Small intestine (tissue), 7 donors: ENCODE data around the gene KCNK2. TPM values are rescaled to one million over a fixed set of nuclear protein-coding genes. Genes with fewer than 3 reads are reported as not detected.

Source experiments
- DNase-seq, 2 donors: peaks; one replicate each; pipeline versions ENCODE4 v3.0.0 to v3.0.0-alpha.2; 2013
- FAIRE-seq: peaks from 2 replicates; lab custom pipeline; 2012; peaks lifted over from hg19 to GRCh38; lab: Jason Lieb, UNC
- H3K27ac ChIP-seq, 3 donors: one replicate each; pipeline ENCODE4 v1.5.1; 2013; ENCODE audit warnings: low read length in 2 of 3, mild to moderate bottlenecking in 2 of 3, control low read depth in 1 of 3, inconsistent platforms in 1 of 3, low read depth in 1 of 3, moderate library complexity in 1 of 3
- H3K27me3 ChIP-seq, 3 donors: one replicate each; pipeline ENCODE4 v1.6.1; 2013; ENCODE audit warnings: low read length in 3 of 3, inconsistent platforms in 1 of 3; ENCODE audit not compliant: control insufficient read depth in 3 of 3, insufficient read depth in 3 of 3
- H3K36me3 ChIP-seq, 3 donors: one replicate each; pipeline ENCODE4 v1.6.1; 2013; ENCODE audit warnings: low read length in 3 of 3, inconsistent platforms in 1 of 3, low read depth in 1 of 3, mild to moderate bottlenecking in 1 of 3, moderate library complexity in 1 of 3; ENCODE audit not compliant: control insufficient read depth in 3 of 3, insufficient read depth in 2 of 3
- H3K4me1 ChIP-seq, 3 donors: one replicate each; pipeline ENCODE4 v1.6.1; 2013; ENCODE audit warnings: low read length in 2 of 3, inconsistent platforms in 1 of 3, low read depth in 1 of 3, mild to moderate bottlenecking in 1 of 3, moderate library complexity in 1 of 3; ENCODE audit not compliant: control insufficient read depth in 3 of 3, insufficient read depth in 2 of 3
- H3K4me3 ChIP-seq, 3 donors: one replicate each; pipeline ENCODE4 v1.5.1; 2013; ENCODE audit warnings: low read length in 3 of 3, control low read depth in 1 of 3, inconsistent platforms in 1 of 3, low read depth in 1 of 3, mild to moderate bottlenecking in 1 of 3, moderate library complexity in 1 of 3
- H3K9me3 ChIP-seq, 2 donors: one replicate each; pipeline ENCODE4 v1.6.1; 2013; ENCODE audit warnings: low read depth in 1 of 2, low read length in 1 of 2; ENCODE audit not compliant: control insufficient read depth in 2 of 2, insufficient read depth in 1 of 2
- WGBS, 3 donors: extraction: QIAGEN DNeasy Blood & Tissue Kit; methylation state at CpG; one replicate each; pipeline ENCODE4 v1.1.7; 2013; 5-methylcytosine and 5-hydroxymethylcytosine counted together
- polyA plus RNA-seq, 4 donors: library from polyadenylated mRNA; stranded (reverse) in 3 of 4; unstranded in 1 of 4; fragments of 200-250 nt in 3 of 4; fragments of 120-200 nt in 1 of 4; gene quantifications; one replicate each; pipeline versions ENCODE4 v1.2.1 to v1.2.3, GENCODE V29; 2013
- donor health status: healthy with polysubstance abuse.
- donor health status: control.
- donor health status: control.
- donor health status: Bipolar disorder and iron deficiency.
- donor health status: healthy.

The KCNK2 gene
- polyA plus RNA-seq, 4 donors = 1.4 to 2.2 (median 1.9) TPM; not detected in 1

- Histone ChIP-seq H3K4me1 (no peaks in the 10 kb centered on the region), H3K4me3 (no peak overlapping the region), H3K9me3 (no peaks in the 10 kb centered on the region), H3K36me3 (no peaks in the 10 kb centered on the region), H3K27me3 (no peaks in the 10 kb centered on the region), H3K27ac (no peak overlapping the region)
- 84 to 88% (median 85%) methylated on average over 3 of the region's 3 CpGs for WGBS, 3 donors
- DNase-seq = no peak
- FAIRE-seq = no peak
Observed at GRCh38 chr1:215256936-215257679, 174.6 kb downstream of the KCNK2 start.

GRCh38 chr1:215260711-215261110 lies 178.2 kb downstream of the KCNK2 start:
- DNase-seq (no peak), FAIRE-seq (no peak)
- H3K9me3 ChIP-seq = no peaks in the 10 kb centered on the region
- no peaks in the 10 kb centered on the region for H3K27me3 ChIP-seq
- no peaks in the 10 kb centered on the region for H3K36me3 ChIP-seq
- H3K4me1 ChIP-seq = no peaks in the 10 kb centered on the region
- H3K27ac ChIP-seq = no peak overlapping the region
- 67 to 84% (median 74%) methylated on average over 5 of the region's 5 CpGs for WGBS, 3 donors
- no peak overlapping the region for H3K4me3 ChIP-seq

GRCh38 chr1:215262106-215262505 lies 179.6 kb downstream of the KCNK2 start:
- WGBS, 3 donors = 79 to 84% (median 83%) methylated on average over 1 of the region's 1 CpG
- Histone ChIP-seq H3K27me3 (no peaks in the 10 kb centered on the region), H3K27ac (no peak overlapping the region), H3K4me1 (no peaks in the 10 kb centered on the region), H3K36me3 (no peaks in the 10 kb centered on the region), H3K4me3 (no peak overlapping the region), H3K9me3 (no peaks in the 10 kb centered on the region)
- FAIRE-seq (no peak), DNase-seq (no peak)

- Histone ChIP-seq H3K27ac (no peak overlapping the region), H3K9me3 (no peaks in the 10 kb centered on the region), H3K27me3 (no peaks in the 10 kb centered on the region), H3K4me1 (no peaks in the 10 kb centered on the region), H3K4me3 (no peak overlapping the region), H3K36me3 (no peaks in the 10 kb centered on the region)
- WGBS, 3 donors = 70 to 83% (median 75%) methylated on average over 1 of the region's 1 CpG
- DNase-seq (no peak), FAIRE-seq (no peak)
Observed at GRCh38 chr1:215263636-215264035, 181.1 kb downstream of the KCNK2 start.

- H3K27me3 ChIP-seq = no peaks in the 10 kb centered on the region
- 94 to 97% (median 94%) methylated on average over 3 of the region's 3 CpGs for WGBS, 3 donors
- no peak overlapping the region for H3K27ac ChIP-seq
- H3K4me1 ChIP-seq = no peaks in the 10 kb centered on the region
- H3K36me3 ChIP-seq = no peaks in the 10 kb centered on the region
- FAIRE-seq = peak; percentile 86
- DNase-seq = no peak
- no peaks in the 10 kb centered on the region for H3K9me3 ChIP-seq
- H3K4me3 ChIP-seq = no peak overlapping the region
Observed at GRCh38 chr1:215264649-215265048, 182.1 kb downstream of the KCNK2 start.

- no peak for FAIRE-seq
- no peak overlapping the region for H3K4me3 ChIP-seq
- 31 to 59% (median 50%) methylated on average over 1 of the region's 1 CpG for WGBS, 3 donors
Observed at GRCh38 chr1:215267495-215267894, 185.0 kb downstream of the KCNK2 start.

GRCh38 chr1:215269955-215270354 lies 187.4 kb downstream of the KCNK2 start:
- WGBS, 3 donors = 49 to 67% (median 61%) methylated on average over 3 of the region's 3 CpGs
- FAIRE-seq = no peak

More at GRCh38 chr1:215267495-215267894, 185.0 kb downstream of the KCNK2 start:
- H3K9me3 ChIP-seq = no peaks in the 10 kb centered on the region
- H3K4me1 ChIP-seq = no peaks in the 10 kb centered on the region
- H3K36me3 ChIP-seq = no peaks in the 10 kb centered on the region
- H3K27ac ChIP-seq = no peak overlapping the region
- no peaks in the 10 kb centered on the region for H3K27me3 ChIP-seq
- DNase-seq = no peak

GRCh38 chr1:215273838-215274516 lies 191.4 kb downstream of the KCNK2 start:
- H3K9me3 ChIP-seq = no peaks in the 10 kb centered on the region
- FAIRE-seq (no peak), DNase-seq (no peak)
- no peaks in the 10 kb centered on the region for H3K4me1 ChIP-seq
- no peak overlapping the region for H3K4me3 ChIP-seq
- WGBS, 3 donors = 73 to 78% (median 77%) methylated on average over 5 of the region's 5 CpGs
- no peaks in the 10 kb centered on the region for H3K27me3 ChIP-seq
- no peaks in the 10 kb centered on the region for H3K36me3 ChIP-seq
- H3K27ac ChIP-seq = no peak overlapping the region

More at GRCh38 chr1:215269955-215270354, 187.4 kb downstream of the KCNK2 start:
- Histone ChIP-seq H3K4me3 (no peak overlapping the region), H3K36me3 (no peaks in the 10 kb centered on the region), H3K9me3 (no peaks in the 10 kb centered on the region), H3K27ac (no peak overlapping the region), H3K27me3 (no peaks in the 10 kb centered on the region), H3K4me1 (no peaks in the 10 kb centered on the region)
- DNase-seq = no peak
